GM12878 (cell line): ENCODE data around the gene GNLY. TPM values are rescaled to one million over a fixed set of nuclear protein-coding genes. Genes with fewer than 3 reads are reported as not detected.

ENCODE experiments used
- ATAC-seq: fragments of 200-7000 bp; cut with Tn5 transposase; 3 replicates; pipeline ENCODE4 v1.9.1; 2020; ENCODE audit warnings: mild to moderate bottlenecking, moderate library complexity
- BruUV-seq: library from RNA; stranded (reverse); fragments of 400-500 nt; replicated peaks from 2 replicates; lab custom pipeline; 2021; lab: Mats Ljungman, UMichigan
- CTCF ChIA-PET: fragments of 300-600 bp; sonication (Branson Sonifier 250); formaldehyde crosslinking; extraction: SDS; loops from one replicate; lab custom pipeline; 2021; ENCODE audit warnings: inconsistent platforms; lab: Yijun Ruan, JAX
- POLR2A ChIA-PET: fragments of 350-600 bp; formaldehyde crosslinking; extraction: SDS; loops from one replicate; lab custom pipeline; 2021; ENCODE audit warnings: inconsistent platforms; lab: Charles Lee
- RAD21 ChIA-PET: fragments of 300-600 bp; sonication (Branson Sonifier 250); formaldehyde crosslinking; loops from one replicate; lab custom pipeline; 2023; ENCODE audit warnings: antibody characterized with exemption; ENCODE audit not compliant: unreplicated experiment; lab: Charles Lee
- SMC1A ChIA-PET: fragments of 300-600 bp; sonication (Branson Sonifier 250); formaldehyde crosslinking; loops from one replicate; lab custom pipeline; 2023; ENCODE audit not compliant: unreplicated experiment, uncharacterized antibody; lab: Charles Lee
- DNase-seq: peaks from one replicate; pipeline ENCODE4 v3.0.0-alpha.2; 2011; ENCODE audit warnings: low read depth, low spot score
- FAIRE-seq: peaks from 3 replicates; lab custom pipeline; 2011; peaks lifted over from hg19 to GRCh38; lab: Jason Lieb, UNC
- H2AFZ ChIP-seq: 2 replicates; pipeline ENCODE4 v1.6.0; 2011; ENCODE audit warnings: low read depth, low read length, control low read depth; ENCODE audit not compliant: control insufficient read depth
- H3K27ac ChIP-seq: 2 replicates; pipeline ENCODE4 v1.5.1; 2011; ENCODE audit warnings: control low read depth; ENCODE audit not compliant: control insufficient read depth, insufficient read depth
- H3K27me3 ChIP-seq, 2 experiments: replicated peaks in 1 of 2; 2 replicates each; pipeline versions ENCODE4 v1.6.0 to v1.6.1; 2011; ENCODE audit warnings: low read length in 1 of 2; ENCODE audit not compliant: control insufficient read depth in 2 of 2, insufficient read depth in 2 of 2
- H3K36me3 ChIP-seq, 2 experiments: 2 replicates each; pipeline ENCODE4 v1.5.1; 2011; ENCODE audit warnings: low read length in 1 of 2; ENCODE audit not compliant: control insufficient read depth in 2 of 2, insufficient read depth in 2 of 2
- H3K4me1 ChIP-seq: 2 replicates; pipeline ENCODE4 v1.6.1; 2011; ENCODE audit warnings: mild to moderate bottlenecking, low read length, moderate library complexity, mixed read lengths; ENCODE audit not compliant: control insufficient read depth, insufficient read depth
- H3K4me2 ChIP-seq: 2 replicates; pipeline ENCODE4 v1.6.0; 2011; ENCODE audit warnings: control low read depth; ENCODE audit not compliant: control insufficient read depth, insufficient read depth
- H3K4me3 ChIP-seq: fragments of 200-600 bp; sonication (generic); 2 replicates; pipeline ENCODE4 v1.5.1; 2016
- H3K79me2 ChIP-seq: 2 replicates; pipeline ENCODE4 v1.6.0; 2011; ENCODE audit warnings: low read length; ENCODE audit not compliant: control insufficient read depth, insufficient read depth
- H3K9ac ChIP-seq: 2 replicates; pipeline ENCODE4 v1.8.0; 2011; ENCODE audit warnings: low read length, control low read depth, mixed read lengths; ENCODE audit not compliant: control insufficient read depth, insufficient read depth
- H3K9me3 ChIP-seq: replicated peaks from 3 replicates; pipeline ENCODE4 v1.5.1; 2011; ENCODE audit warnings: mild to moderate bottlenecking, low read length; ENCODE audit not compliant: control insufficient read depth, insufficient read depth
- H4K20me1 ChIP-seq: 2 replicates; pipeline ENCODE4 v1.6.0; 2011; ENCODE audit not compliant: control insufficient read depth, insufficient read depth
- CBX3 ChIP-seq: fragments of 200-600 bp; sonication (generic); IDR thresholded peaks from 2 replicates; pipeline ENCODE4 v1.6.1; 2016; ENCODE audit warnings: low read depth, borderline replicate concordance
- CREB1 ChIP-seq: IDR thresholded peaks from 2 replicates; pipeline ENCODE4 v1.6.1; 2012; ENCODE audit warnings: low read depth, mild to moderate bottlenecking, inconsistent platforms
- E4F1 ChIP-seq: fragments of 450-650 bp; IDR thresholded peaks from 2 replicates; pipeline ENCODE4 v1.6.1; 2018; ENCODE audit warnings: borderline replicate concordance, mild to moderate bottlenecking; ENCODE audit not compliant: partially characterized antibody
- GATAD2B ChIP-seq: fragments of 450-650 bp; conservative IDR thresholded peaks from 2 replicates; pipeline ENCODE4 v1.6.1; 2017; ENCODE audit warnings: low read depth, mild to moderate bottlenecking, moderate library complexity
- HDGF ChIP-seq: fragments of 450-650 bp; IDR thresholded peaks from 2 replicates; pipeline ENCODE4 v1.6.1; 2016; ENCODE audit warnings: antibody characterized with exemption
- IRF4 ChIP-seq: IDR thresholded peaks from 2 replicates; pipeline ENCODE4 v1.6.1; 2011; ENCODE audit warnings: low read depth, low read length
- JUND ChIP-seq: IDR thresholded peaks from 2 replicates; pipeline ENCODE4 v1.6.1; 2012; ENCODE audit warnings: low read depth, mild to moderate bottlenecking, low read length, improper control_type of control experiment, moderate library complexity
- RAD21 ChIP-seq: IDR thresholded peaks from 2 replicates; pipeline ENCODE4 v1.6.1; 2011; ENCODE audit warnings: mild to moderate bottlenecking, low read depth, low read length, moderate library complexity; ENCODE audit not compliant: insufficient read depth
- RBBP5 ChIP-seq: fragments of 200-600 bp; sonication (generic); conservative IDR thresholded peaks from 2 replicates; pipeline ENCODE4 v1.6.1; 2016
- REST ChIP-seq: IDR thresholded peaks from 2 replicates; pipeline ENCODE4 v1.6.1; 2012; ENCODE audit warnings: mild to moderate bottlenecking, low read depth, low read length
- SMARCA5 ChIP-seq: fragments of 450-650 bp; IDR thresholded peaks from 2 replicates; pipeline ENCODE4 v1.6.1; 2017; ENCODE audit warnings: mild to moderate bottlenecking
- SUPT20H ChIP-seq: IDR thresholded peaks from 2 replicates; pipeline ENCODE4 v1.6.1; 2011; ENCODE audit warnings: low read depth, mild to moderate bottlenecking, low read length, moderate library complexity, borderline replicate concordance; ENCODE audit not compliant: control insufficient read depth
- TARDBP ChIP-seq: IDR thresholded peaks from 2 replicates; pipeline ENCODE4 v1.6.1; 2016; ENCODE audit warnings: borderline replicate concordance
- WGBS: methylation state at CpG from one replicate; pipeline ENCODE4 v1.1.6; 2016; ENCODE audit warnings: low lambda C conversion rate; ENCODE audit not compliant: insufficient replicate concordance, insufficient coverage; ENCODE audit errors: missing lambda C conversion rate; 5-methylcytosine and 5-hydroxymethylcytosine counted together
- in situ Hi-C: fragments of 300-500 bp; cut with MboI; formaldehyde crosslinking; loops from 9 replicates; pipeline ENCODE4 v1.14.3; 2018; ENCODE audit warnings: mixed read lengths
- intact Hi-C: fragments of 100-400 bp; cut with micrococcal nuclease; formaldehyde crosslinking; loops from one replicate; pipeline ENCODE4 v1.14.2; 2022; ENCODE audit not compliant: unreplicated experiment
- polyA plus RNA-seq, 11 experiments: library from polyadenylated mRNA; depleted of rRNA in 4 of 11; unstranded in 6 of 11; stranded (reverse) in 5 of 11; fragments of >200 nt; fragmentation: Nextera tagmentation in 4 of 11; fragmentation: Illumina TruSeq in 1 of 11; extraction: Ambion mirVana in 4 of 11; extraction: Trizol in 1 of 11; gene quantifications; 1 replicate in 1 of 11; 2 replicates in 10 of 11; pipeline versions ENCODE4 v1.2.1 to v1.2.3, GENCODE V29; 2011 to 2016; ENCODE audit warnings: inconsistent platforms in 2 of 11, missing spikeins in 2 of 11, low read depth in 1 of 11
- total RNA-seq, 4 experiments: library from RNA; depleted of rRNA in 3 of 4; stranded (reverse); fragments of >200 nt in 3 of 4; fragmentation: Illumina TruSeq in 1 of 4; extraction: Trizol in 1 of 4; gene quantifications; 2 replicates each; pipeline versions ENCODE4 v1.2.1 to v1.2.3, GENCODE V29; 2013 to 2021

Gene GNLY
- total and polyA plus RNA-seq, 10 of the 15 experiments (the other 5 are each of a cell fraction or from before 2014, with no cell fraction given): 0.18 to 0.42 TPM; not detected in 8

- Histone ChIP-seq H4K20me1 (no peaks in the 10 kb centered on the region), H3K9me3 (no peaks in the 10 kb centered on the region), H3K27me3 (no peaks in the 10 kb centered on the region), H2AFZ (no peak overlapping the region), H3K4me3 (no peak overlapping the region), H3K36me3 (no peaks in the 10 kb centered on the region), H3K9ac (no peak overlapping the region), H3K4me1 (no peaks in the 10 kb centered on the region), H3K27ac (no peak overlapping the region), H3K4me2 (no peak overlapping the region), H3K79me2 (no peaks in the 10 kb centered on the region)
- ATAC-seq: no peak
- intact Hi-C loops: no loop called here
- TF ChIP-seq CBX3: no peak
- no peak for TF ChIP-seq TARDBP
- no peak for TF ChIP-seq CREB1
- TF ChIP-seq JUND: no peak
- TF ChIP-seq GATAD2B: no peak
- no peak for DNase-seq
- ChIA-PET POLR2A (no interaction called here), RAD21 (no interaction called here), SMC1A (interaction anchor here (0.9 to 2.3 kb wide), 5 partner anchors 9 to 117 kb away, joined by 3 to 8 read pairs (median 5); no protein-coding TSS in a partner anchor), CTCF (interaction anchor here (1.0 to 4.3 kb wide), 6 partner anchors 9 to 60 kb away, joined by 3 to 21 read pairs (median 4); no protein-coding TSS in a partner anchor)
- WGBS: 11% methylated on average over 3 of the region's 3 CpGs
- no TSS peak for BruUV-seq
- FAIRE-seq: no peak
- in situ Hi-C loops: no loop called here
Measured at GRCh38 chr2:85697096-85697495, 2.9 kb downstream of the GNLY start.

DNA sequence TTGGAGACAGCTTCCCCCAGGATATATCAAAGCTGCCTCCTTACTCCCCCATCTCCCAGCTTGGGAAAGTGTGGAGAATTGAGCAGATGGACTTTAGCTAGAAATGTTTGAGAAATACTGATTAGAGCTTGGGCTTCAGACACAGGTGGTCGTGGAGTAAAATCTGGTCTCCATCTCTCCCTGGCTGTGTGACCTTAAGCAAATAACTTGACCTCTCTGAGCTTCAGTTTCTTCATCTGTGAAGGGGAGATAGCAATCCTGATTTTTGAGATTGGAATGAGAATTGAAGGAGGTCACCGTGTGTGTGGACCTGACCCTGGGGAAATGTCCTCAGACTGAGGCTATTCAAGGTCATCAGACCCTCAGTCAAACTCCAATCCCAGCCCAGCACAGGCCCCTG lies 3.6 kb downstream of the GNLY start:
- H3K9ac ChIP-seq: no peak overlapping the region
- H3K36me3 ChIP-seq: no peaks in the 10 kb centered on the region
- H4K20me1 ChIP-seq: no peaks in the 10 kb centered on the region
- DNase-seq: no peak
- in situ Hi-C loops: no loop called here
- WGBS: 0% methylated on average over 2 of the region's 2 CpGs
- no peaks in the 10 kb centered on the region for H3K27me3 ChIP-seq
- H3K79me2 ChIP-seq: no peaks in the 10 kb centered on the region
- no TSS peak for BruUV-seq
- H3K27ac ChIP-seq: no peak overlapping the region
- ChIA-PET SMC1A (interaction anchor here (1.5 to 2.3 kb wide), 3 partner anchors 8 to 116 kb away, joined by 5 to 8 read pairs (median 5); no protein-coding TSS in a partner anchor), RAD21 (no interaction called here), POLR2A (no interaction called here), CTCF (interaction anchor here (1.0 to 4.3 kb wide), 5 partner anchors 8 to 60 kb away, joined by 3 to 21 read pairs (median 4); no protein-coding TSS in a partner anchor)
- no peaks in the 10 kb centered on the region for H3K9me3 ChIP-seq
- intact Hi-C loops: no loop called here
- ATAC-seq: no peak
- H3K4me3 ChIP-seq: no peak overlapping the region
- H3K4me2 ChIP-seq: no peak overlapping the region
- no peaks in the 10 kb centered on the region for H3K4me1 ChIP-seq
- FAIRE-seq: no peak
- H2AFZ ChIP-seq: no peak overlapping the region
- no peak for TF ChIP-seq SMARCA5
- no peak for TF ChIP-seq REST
- no peak for TF ChIP-seq HDGF
- no peak for TF ChIP-seq IRF4
- TF ChIP-seq RBBP5: no peak
- TF ChIP-seq RAD21: no peak
- no peak for TF ChIP-seq SUPT20H
- no peak for TF ChIP-seq E4F1
